Activated CD4-positive, CD25-positive, alpha-beta regulatory T cell treated with anti-CD3 and anti-CD28 coated beads, Interleukin-2, amount 50 U/mL, for 16 hours (primary cell): Measurements from ENCODE around the gene PTPRT.

Source experiments
- DNase-seq: peaks from one replicate; pipeline ENCODE4 v3.0.0-alpha.2; 2020; ENCODE audit warnings: low read depth, low spot score

Gene PTPRT

DNA sequence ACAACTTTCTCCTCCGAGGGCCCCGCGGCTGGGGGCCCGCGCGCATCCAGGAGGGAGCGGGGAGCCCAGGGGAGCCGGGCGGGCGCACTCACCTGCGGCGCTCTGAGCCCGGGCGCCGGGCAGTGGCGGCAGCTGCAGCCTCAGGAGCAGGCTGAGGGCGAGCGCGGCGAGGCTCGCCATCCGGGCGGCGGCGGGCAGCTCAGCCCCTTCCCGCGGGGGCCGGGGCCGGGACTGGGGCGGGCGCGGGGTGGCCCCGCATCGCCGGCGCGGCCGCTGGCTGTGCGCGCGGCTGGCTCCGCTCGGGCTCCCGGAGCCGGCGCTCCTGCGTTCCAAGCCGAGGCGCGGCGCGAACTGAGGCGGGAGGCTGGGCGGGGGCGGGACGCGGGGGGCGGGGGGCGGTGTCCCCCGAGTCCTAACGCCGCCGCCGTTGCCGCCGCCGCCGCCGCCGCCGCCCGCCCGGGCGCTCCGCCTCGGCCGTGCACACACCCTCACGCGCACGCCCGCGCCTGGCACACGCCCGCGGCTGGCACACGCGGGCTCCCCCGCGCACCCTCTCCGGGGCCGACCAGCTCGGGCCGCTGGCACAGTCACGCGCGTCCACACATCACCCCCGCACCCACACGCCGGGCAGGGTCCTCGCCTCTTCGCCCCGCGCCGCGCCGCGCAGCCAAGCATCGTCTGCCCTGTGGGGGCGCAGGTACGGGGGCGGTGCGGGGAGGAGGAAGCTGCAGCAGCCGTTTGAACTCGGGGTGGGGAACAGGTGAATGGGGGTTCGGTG is at the start of gene PTPRT:
PTPRT (minus strand) TSS at position 353 of the 778 bp plus-strand sequence; CDS start at position 180, 173 bp downstream.
- DNase-seq: no peak

DNA sequence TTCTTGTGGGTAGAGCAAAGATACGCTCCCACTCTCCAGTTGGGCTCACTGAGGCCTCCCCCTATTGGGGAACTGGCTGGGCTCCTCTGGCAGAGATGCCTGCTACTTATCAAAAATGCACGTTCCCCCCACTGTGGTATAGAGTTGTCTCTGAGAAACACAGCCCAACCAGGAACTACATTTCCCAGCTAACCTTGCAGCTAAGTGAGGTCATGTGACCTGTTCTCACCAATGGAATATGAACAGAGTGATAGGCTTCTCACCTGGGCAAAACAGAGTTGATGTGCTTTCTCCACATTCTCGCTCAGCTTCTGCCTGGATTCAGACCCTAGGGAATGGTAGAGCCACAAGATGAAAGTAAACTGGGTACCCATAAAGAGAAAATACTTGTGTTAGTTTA is 49.1 kb upstream of the PTPRT start:
- no peak for DNase-seq

DNA sequence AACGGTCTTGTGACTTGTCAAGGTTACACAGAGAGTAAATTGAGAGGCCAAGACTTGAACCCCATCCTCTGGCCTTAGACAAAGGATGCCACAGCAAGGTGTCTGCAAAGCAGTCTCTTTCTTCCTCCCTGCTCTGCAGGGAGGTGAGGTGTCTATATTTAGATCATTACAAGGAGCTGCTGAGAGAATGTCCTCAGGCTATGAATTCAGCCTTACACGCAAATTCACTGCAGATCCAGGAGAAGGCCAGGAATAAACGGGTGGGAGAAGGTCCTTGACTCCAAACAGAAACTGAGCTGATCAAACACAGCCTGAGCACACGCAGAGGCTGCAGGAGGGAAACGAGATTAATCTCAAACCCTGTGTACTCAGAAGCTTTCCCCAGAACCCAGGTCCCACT is 48.6 kb upstream of the PTPRT start:
- no peak for DNase-seq

DNA sequence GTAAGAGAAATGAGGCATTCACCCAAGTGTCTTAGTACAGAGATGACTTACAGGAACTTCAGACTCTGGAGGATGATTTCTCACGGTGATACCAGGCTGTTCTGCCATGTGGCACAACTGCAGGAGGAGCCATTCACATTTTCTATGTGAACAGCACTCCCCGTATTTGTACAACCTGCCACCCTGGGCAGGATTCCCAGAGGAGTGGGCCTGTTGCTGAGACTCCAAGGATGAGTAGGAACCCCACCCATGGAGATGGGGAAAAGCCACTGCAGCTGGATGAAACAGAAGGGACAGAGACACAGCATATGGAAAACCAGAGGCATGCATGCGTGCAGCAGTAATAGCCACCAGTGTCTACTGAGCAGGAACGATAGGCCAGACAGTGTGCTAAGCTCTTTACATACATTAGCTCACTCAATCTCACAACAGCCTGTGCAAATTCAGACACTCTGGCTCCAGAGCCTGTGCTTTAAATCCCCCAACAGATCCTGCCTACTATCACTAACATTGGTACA is 48.0 kb upstream of the PTPRT start:
- DNase-seq: no peak

DNA sequence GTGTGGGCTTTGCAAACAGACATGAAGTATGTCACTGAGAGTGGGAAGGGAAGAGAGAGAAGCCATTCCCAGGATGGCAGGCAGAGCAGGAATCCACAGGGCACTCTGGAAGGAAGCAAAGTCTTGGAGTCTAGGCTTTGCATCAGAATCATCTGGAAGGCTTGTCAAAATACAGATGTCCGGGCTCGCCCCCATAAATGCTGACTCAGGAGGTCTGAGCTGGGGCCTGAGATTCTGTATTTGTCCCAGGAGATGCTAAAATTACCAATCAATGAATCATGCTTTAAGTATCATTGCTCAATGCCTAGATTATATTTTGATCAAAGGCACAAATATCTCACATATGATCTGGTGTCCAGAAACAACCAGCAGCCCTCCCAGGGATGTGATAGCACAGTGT is 46.3 kb upstream of the PTPRT start:
- no peak for DNase-seq

DNA sequence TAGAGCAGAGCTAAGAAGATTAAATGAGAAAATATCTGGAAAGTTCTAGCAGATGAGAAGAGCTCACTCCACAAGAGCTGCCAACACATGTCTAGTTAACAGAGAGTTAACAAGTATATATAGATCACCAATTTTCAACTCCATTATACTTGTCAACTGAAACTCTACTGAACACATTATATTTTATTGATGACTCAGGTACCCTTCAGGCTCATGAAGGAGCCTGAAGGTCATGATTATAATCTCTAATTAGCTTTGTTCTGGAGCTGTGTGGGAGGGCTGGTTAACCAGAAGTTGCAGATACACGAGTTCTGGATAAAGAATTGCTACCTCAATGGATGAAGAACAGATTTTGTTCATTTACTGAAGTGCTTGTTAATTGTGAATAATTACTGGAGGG is 42.1 kb upstream of the PTPRT start:
- DNase-seq: no peak

DNA sequence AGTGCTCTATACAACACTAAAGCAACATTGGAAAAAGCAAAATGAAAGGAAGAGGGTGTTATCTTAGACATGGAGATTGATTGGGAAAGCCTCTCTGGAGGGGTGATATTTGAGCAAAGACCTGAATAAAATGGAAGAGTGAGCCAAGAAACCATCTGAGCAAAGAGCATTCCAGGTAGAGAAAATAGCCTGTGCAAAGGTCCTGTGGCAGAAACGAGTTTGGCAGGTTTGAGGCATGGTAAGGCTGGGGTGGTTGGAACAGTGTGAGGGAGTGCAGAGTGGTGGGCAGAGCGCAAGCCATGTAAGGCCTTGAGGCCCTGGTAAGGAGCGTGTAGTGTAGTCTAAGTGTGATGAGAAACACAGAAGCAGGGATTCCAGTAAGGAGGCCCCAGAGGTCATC is 40.0 kb upstream of the PTPRT start:
- DNase-seq: no peak

DNA sequence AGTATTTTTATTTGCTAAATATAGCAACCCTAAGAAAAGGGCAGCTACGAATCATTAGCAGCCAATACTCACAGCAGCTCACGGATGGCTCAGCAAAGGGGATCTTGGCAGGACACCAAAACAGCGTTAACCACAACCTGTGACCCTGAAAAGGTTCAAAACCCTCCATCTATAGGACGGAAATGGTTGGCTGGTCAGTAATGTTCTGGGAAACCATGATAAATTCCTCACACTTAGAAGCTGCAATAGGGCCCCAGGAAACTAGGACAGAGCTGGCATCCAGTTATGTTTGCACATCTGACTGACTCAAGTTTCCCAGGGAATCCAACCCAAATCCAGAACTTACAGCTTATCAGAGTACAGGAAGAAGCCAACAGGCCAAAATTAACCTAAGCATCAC is 30.9 kb upstream of the PTPRT start:
- no peak for DNase-seq

DNA sequence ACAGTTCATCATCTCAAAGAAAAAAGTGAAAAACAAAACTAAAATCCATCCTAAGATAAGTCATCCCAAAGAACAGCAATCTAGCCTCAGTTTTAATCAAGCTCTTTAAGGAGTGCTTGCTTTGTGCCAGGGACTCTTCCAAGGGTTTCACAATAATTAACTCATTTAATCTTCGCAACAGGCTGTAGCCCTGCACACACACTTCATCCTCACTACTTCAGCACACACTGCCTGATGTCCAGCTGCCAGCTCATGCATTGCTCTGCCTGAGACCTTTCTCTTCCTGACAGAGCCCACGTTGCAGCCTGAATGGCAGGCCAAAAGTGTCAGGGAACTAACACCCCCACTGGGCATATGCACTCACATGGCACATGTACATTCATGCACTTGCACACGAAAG is 21.2 kb upstream of the PTPRT start:
- no peak for DNase-seq

DNA sequence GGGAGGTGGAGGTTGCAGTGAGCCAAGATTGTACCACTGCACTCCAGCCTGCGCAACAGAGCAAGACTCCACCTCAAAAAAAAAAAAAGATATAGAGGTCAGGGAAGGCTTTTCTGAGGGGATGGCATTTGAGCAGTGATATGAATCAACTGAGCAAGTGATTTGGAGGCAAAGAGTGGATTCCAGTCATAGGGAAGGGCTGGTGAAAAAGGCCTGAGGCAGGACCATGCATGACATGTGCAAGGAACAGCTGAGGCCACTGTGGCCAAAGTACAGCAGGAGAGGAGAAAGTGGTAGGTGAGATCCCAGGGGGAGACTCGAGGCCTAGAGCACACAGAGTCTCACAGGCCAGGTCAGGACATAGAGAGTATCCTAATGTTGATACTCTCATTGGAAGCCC is 20.1 kb upstream of the PTPRT start:
- DNase-seq: no peak

DNA sequence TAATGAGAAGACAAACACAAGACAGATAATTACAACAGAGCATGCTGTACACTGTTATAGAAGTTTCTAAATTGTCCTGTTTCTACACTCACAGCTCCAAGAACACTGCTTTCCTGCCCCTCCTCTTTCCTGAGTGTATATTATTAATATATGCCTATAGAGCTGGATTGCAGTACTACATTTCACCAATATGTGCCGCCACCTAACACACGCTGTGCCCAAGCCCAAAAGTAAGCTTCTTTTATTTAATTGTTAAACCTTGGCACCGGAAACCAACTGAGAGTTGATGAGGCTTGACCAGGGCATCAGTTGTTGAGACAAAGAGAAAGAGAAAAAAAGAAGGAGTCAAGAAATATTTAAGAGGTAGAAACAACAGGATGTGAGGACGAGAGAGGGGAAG is 16.0 kb upstream of the PTPRT start:
- no peak for DNase-seq

DNA sequence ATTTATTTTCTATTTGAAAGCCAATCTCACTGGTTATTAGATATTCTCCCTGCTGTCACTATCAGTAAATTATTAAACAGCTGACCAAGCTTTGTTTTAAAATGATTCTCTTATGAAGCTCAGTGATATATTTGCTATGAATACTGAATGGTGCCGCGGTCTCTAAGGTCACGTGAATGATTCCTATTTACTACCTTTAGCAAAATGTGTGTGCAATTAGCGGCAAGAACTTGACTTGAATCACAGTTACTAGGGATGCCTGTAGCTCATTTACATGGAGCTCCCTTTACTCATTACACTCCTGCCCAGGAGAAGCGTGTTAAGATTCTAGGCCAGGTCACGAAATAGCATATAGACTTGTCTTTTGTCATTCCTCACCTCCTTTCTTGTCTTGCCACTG is 12.4 kb upstream of the PTPRT start:
- no peak for DNase-seq

DNA sequence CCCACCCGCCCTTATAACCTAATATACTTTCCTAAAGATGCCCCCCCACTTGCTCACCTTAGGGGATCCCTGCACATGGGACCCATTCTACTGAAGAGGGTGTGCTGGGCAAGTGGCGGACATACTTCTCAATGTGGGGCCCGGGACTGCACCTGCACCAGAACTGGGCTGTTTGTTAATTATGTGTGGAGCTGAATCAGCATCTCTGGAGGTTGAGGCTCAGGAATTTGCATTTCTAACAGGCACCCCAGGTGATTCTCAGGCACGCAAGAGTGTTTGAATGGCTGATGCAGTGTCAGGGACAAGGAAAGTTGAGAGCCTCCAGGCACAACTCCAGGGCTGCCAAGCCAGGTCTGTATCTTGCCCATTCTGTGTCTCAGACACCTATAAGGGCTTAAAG is 8.9 kb upstream of the PTPRT start:
- no peak for DNase-seq

DNA sequence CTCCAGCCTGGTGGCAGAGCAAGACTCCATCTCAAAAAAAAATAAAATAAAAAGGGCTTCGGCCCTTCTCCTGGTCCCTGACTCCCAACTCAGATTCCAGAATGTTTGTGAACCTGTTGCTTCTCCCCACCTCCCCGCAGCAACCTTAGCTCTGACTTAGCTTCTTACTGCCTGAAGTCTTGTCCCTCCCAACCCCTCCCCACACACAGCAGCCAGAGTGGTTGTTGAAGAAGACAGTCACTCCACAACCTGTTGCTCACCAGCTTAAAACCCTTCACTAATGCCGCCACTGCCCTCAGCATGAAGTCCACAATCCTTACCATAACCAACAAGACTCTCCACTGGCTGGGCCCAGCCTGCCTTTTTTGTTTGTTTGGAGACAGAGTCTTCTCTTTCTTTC is 6.5 kb upstream of the PTPRT start:
- no peak for DNase-seq

DNA sequence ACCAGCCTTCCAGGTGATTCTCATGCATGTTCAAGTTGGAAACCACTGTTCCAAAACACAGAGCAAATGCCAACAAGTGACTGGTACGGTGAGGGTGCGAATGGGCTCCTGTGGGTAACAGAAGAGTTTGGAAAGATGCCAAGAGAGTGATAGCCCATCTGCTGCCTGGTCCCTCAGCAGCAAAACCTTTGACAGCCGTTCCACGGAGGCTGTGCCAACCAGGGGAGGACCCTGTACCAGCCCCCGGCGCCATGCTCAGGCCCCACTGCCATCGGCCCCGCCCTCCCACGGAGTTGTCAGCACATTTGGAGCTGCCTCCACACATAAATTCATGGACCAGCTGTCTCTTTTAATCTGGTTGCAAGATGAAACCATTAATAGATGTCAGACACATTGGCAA is 4.4 kb upstream of the PTPRT start:
- DNase-seq: no peak

DNA sequence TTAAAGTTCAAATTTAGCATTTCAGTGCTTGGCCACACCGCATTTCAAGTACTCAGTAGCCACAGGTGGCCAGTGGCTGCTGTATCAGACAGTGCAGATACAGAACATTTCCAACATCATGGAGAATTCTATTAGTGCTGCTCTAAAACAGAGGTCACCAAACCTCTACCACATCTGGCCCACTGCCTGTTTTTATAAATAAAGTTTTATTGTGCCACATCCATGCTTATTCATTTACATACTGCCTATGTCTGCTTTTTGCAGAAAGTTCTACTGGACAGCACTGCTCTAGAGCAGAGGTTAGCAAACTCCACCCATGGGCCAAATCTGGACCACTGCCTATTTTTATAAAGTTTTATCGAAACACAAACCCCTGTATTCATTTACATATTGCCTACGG is 3.7 kb upstream of the PTPRT start:
- no peak for DNase-seq

DNA sequence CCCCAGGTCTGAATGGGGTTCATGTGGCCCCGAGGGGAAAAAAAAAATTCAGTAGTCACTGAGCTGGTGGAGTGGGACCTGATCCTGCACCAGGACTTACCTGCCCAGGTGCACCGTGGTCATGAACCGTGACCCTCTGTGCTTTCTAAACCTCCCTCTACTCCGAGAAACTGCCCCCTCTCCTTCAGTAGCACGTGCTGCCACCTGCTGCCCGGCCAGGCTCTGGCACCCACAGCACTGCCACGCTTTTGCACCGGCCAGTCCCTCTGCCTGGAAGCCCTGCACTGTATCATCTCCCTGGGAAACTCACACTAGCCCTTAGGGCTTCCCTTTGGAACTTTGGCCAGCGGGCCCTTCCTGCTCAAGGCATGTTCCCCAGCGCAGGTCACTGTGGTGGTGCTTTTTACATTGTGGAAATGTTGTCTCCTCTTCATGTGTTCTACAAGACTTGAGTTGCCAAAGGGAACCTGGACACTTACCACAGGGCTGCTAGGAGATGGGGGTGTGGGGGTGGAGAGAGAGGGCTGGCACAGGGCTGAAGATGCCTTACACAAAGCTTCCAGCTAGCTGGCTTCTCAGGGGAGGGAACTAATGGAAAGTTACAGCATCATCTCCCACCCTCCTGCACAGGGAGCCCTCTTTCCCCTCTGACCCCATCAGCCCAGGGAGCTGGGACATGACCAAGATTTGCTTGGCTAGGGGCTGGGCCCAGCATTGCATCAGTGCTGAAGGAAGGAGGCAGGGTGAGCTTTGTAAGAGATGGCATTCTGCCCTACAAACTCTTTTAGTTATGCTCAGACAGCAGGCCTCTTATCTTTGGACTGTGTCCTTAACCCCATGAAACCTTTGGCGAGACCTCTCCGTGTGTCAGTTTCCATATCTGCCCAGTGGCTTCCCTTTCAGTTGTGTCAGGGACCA is 2.5 kb upstream of the PTPRT start:
- no peak for DNase-seq

DNA sequence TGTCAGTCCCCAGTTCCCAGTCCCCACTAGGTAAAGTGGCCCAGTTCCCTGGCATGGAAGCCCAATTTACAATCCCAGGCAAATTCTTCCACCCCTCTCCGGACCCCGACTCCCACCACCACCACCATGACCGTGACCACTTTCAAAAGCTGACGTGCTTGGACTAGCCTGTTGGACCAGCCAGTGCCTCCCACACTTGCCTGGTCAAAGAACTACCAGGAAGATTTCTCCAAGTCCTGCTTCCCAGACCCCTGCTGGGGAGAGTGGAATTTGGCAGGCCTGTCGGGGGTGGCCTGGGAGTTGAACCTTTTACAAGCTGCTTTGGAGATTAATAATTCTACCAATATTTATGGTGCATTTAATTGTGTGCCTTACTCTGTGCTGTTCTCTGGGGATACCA is 1.4 kb upstream of the PTPRT start:
- DNase-seq: no peak

DNA sequence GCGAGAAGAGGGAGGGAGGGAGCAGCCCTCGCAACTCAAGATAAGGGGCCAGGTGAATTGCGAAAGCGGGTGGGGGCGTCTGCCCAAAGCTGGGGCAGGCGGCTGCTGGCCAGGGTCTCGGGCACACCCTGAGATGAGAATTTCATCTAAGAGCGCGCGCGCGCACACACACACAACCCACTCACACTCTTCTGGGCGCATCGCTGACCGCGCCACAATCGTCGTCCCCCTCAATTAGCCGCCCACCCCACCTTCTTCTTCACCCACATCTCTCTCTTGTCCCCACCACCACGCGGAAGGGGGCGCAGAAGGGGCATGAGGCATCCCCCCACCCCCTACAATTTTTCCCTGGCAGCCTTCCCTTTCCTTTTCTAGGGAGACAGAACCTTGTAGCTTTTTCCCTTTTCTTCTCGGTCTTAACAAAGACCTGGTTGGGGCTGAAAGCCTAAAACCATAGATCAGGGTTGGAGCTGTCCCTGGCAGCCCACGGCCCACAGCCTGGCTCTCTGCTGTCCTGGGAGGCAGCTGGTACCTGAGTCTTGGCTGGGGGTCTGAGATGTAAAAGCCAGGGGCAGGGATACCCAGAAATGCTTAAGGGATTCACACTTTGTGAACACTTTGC is 737 bp upstream of the PTPRT start:
- DNase-seq: no peak

DNA sequence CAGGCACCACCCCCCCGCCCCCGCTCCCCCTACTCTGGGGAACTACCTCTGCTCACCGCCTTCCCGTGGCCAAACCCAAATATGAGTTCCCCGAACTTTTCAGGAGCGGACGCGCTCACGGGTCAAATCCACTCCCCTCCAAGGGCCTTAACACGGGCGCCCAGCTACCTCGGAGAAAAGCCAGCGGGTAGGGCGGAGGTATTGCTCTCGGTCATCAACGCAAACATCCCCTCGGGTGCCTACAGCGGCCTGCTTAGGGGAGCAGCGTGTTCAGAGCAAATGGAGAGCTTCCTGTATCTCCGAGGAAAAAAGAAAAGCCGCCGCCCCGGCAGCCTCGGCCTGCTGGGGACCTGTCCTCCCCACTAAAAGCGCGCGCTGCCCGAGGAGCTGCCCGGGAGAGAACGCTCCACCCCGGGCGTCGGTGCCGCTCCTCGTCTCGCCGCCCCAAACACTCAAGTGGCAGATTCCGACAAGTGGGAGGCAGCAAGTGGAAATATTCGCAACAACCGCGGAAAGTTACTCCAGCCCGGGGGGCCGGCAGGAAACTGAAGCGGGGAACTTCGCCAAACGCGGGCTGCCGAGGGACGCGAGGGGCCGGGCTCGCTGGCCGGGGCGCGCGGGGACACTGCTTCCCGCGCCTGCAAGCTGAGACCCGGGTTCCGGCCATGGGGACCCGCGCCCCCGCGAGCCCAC is 699 bp downstream of the PTPRT start:
- DNase-seq: no peak

DNA sequence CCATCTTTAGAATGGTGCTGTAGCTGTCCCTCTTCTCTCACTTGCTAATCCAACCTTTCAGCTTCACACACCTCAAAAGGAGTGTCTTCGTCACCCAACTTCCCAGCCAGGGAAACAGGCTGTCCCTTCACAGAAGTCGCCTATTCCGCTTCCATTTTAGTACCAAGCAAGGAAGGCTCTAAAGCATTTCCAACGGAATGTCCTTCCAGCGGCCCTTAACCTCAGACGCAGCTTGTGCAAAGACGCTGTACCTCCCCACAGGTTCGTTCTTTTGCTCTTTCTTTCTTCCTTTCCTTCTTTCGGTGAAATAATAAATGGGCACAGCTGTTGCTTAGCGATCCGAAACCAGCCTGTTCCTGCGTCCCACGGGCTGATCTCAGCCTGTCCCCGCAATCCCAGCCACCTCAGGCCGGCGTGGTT is 1.5 kb downstream of the PTPRT start:
- DNase-seq: no peak
